VCaP (cell line): ENCODE data around the gene PRKAG3.

Experiments
- H3K27ac ChIP-seq: fragments of 450-650 bp; 2 replicates; pipeline ENCODE4 v1.5.1; 2017
- CTCF ChIP-seq: fragments of 450-650 bp; conservative IDR thresholded peaks from 2 replicates; pipeline ENCODE4 v1.5.1; 2017; ENCODE audit warnings: mild to moderate bottlenecking, moderate library complexity

The PRKAG3 gene

GRCh38 chr2:218786133-218786532 lies 45.5 kb downstream of the PRKAG3 start:
- no peak overlapping the region for H3K27ac ChIP-seq
- no peak for TF ChIP-seq CTCF

GRCh38 chr2:218785103-218785502 lies 46.5 kb downstream of the PRKAG3 start:
- no peak for TF ChIP-seq CTCF

GRCh38 chr2:218783688-218784087 lies 47.9 kb downstream of the PRKAG3 start:
- no peak overlapping the region for H3K27ac ChIP-seq
- TF ChIP-seq CTCF, result no peak

More at GRCh38 chr2:218785103-218785502, 46.5 kb downstream of the PRKAG3 start:
- no peak overlapping the region for H3K27ac ChIP-seq

GRCh38 chr2:218782528-218782844 lies 49.1 kb downstream of the PRKAG3 start:
- TF ChIP-seq CTCF, result no peak
- no peak overlapping the region for H3K27ac ChIP-seq

GRCh38 chr2:218781691-218782527 lies 49.7 kb downstream of the PRKAG3 start, which contains the start of gene CYP27A1:
Gene CYP27A1, plus strand, starts transcription at chr2:218782147. Its CDS starts 36 bp downstream, at chr2:218782183.
- no peak within 1 kb of the TSS for H3K27ac ChIP-seq
- TF ChIP-seq CTCF, result no peak

- TF ChIP-seq CTCF, result no peak
- no peak overlapping the region for H3K27ac ChIP-seq
Observed at GRCh38 chr2:218780851-218781690, 50.5 kb downstream of the PRKAG3 start.

GRCh38 chr2:218780046-218780445 lies 51.6 kb downstream of the PRKAG3 start:
- TF ChIP-seq CTCF, result no peak
- no peak overlapping the region for H3K27ac ChIP-seq
